Thyroid gland (tissue), 4 donors: ENCODE measurements around the gene TSHZ2.

Experiments
- POLR2A ChIP-seq, 2 donors: fragments of 450-650 bp; IDR thresholded peaks; one replicate each; pipeline ENCODE4 v1.6.1; 2017; ENCODE audit warnings: antibody characterized with exemption in 2 of 2, mild to moderate bottlenecking in 2 of 2, moderate library complexity in 1 of 2
- TF ChIP-seq, protein P1 (sequence below), 6 experiments: fragments of 200-600 bp in 3 of 6; fragments of 450-650 bp in 3 of 6; sonication (generic) in 3 of 6; IDR thresholded peaks; one replicate each; pipeline ENCODE4 v1.5.1; 2016 to 2019; ENCODE audit warnings: antibody characterized with exemption in 6 of 6, mild to moderate bottlenecking in 2 of 6, inconsistent platforms in 1 of 6, moderate library complexity in 1 of 6

DNA sequence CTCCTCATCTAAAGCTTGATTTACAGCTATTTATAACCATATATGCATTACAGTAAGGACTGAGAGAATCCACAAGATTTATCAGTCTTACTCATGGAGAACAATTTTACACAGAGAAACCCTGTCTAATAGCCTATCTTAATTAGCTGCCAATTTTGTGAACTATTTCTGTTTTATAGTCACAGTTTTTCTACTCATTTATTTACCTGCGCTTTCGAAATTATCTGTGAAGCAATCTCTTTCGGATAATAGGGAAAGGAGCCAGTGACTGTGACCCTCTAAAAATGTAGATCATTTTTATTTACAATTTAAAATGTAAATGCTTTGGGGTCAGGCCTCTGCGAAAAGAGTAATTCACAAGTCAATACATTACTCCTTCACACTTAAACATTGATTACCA, 98.1 kb downstream of the TSHZ2 start:
- TF ChIP-seq, protein P1, sequence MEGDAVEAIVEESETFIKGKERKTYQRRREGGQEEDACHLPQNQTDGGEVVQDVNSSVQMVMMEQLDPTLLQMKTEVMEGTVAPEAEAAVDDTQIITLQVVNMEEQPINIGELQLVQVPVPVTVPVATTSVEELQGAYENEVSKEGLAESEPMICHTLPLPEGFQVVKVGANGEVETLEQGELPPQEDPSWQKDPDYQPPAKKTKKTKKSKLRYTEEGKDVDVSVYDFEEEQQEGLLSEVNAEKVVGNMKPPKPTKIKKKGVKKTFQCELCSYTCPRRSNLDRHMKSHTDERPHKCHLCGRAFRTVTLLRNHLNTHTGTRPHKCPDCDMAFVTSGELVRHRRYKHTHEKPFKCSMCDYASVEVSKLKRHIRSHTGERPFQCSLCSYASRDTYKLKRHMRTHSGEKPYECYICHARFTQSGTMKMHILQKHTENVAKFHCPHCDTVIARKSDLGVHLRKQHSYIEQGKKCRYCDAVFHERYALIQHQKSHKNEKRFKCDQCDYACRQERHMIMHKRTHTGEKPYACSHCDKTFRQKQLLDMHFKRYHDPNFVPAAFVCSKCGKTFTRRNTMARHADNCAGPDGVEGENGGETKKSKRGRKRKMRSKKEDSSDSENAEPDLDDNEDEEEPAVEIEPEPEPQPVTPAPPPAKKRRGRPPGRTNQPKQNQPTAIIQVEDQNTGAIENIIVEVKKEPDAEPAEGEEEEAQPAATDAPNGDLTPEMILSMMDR (IDR thresholded peaks at IDR 0.05), result no peak
- no peak for TF ChIP-seq POLR2A (IDR thresholded peaks at IDR 0.05)
